Neural cell (in vitro differentiated cells): ENCODE data around the gene KIAA1191. TPM values are rescaled to one million over a fixed set of nuclear protein-coding genes. Genes with fewer than 3 reads are reported as not detected.

Experiments used
- H2AFZ ChIP-seq: fragments of 200-600, 300-800 bp; sonication (generic), shearing (Covaris generic); 2 replicates; pipeline ENCODE4 v1.6.0; 2014; ENCODE audit warnings: low read depth, mild to moderate bottlenecking, antibody characterized with exemption, low read length, moderate library complexity
- H3F3A ChIP-seq: fragments of 200-600 bp; shearing (Covaris generic); 2 replicates; pipeline ENCODE4 v1.6.1; 2016; ENCODE audit warnings: mild to moderate bottlenecking, moderate library complexity, mixed read lengths, antibody characterized with exemption, low read length; ENCODE audit not compliant: insufficient read depth, poor library complexity, severe bottlenecking
- H3K27ac ChIP-seq: fragments of 200-600, 300-800 bp; sonication (generic), shearing (Covaris generic); 2 replicates; pipeline ENCODE4 v1.5.1; 2014; ENCODE audit warnings: mild to moderate bottlenecking, low read length, moderate library complexity
- H3K27me3 ChIP-seq: fragments of 300-800, 200-600 bp; sonication (generic), shearing (Covaris generic); 2 replicates; pipeline ENCODE4 v1.6.0; 2014; ENCODE audit warnings: mild to moderate bottlenecking, low read depth, low read length, moderate library complexity; ENCODE audit not compliant: insufficient read depth
- H3K36me3 ChIP-seq: fragments of 300-800, 200-600 bp; sonication (generic), shearing (Covaris generic); 2 replicates; pipeline ENCODE4 v1.5.1; 2014; ENCODE audit warnings: mild to moderate bottlenecking, antibody characterized with exemption, low read length, moderate library complexity; ENCODE audit not compliant: insufficient read depth
- H3K4me2 ChIP-seq: fragments of 300-800, 200-600 bp; sonication (generic), shearing (Covaris generic); 2 replicates; pipeline ENCODE4 v1.6.0; 2014; ENCODE audit warnings: mild to moderate bottlenecking, low read length
- H3K4me3 ChIP-seq: fragments of 300-800, 200-600 bp; sonication (generic), shearing (Covaris generic); 2 replicates; pipeline ENCODE4 v1.5.1; 2014; ENCODE audit warnings: mild to moderate bottlenecking, low read length, moderate library complexity
- H3K79me2 ChIP-seq: fragments of 200-600 bp; shearing (Covaris generic); replicated peaks from 2 replicates; pipeline ENCODE4 v1.6.0; 2014; ENCODE audit warnings: mild to moderate bottlenecking, low read length, moderate library complexity; ENCODE audit not compliant: insufficient read depth
- H3K9ac ChIP-seq: fragments of 300-800, 200-600 bp; sonication (generic), shearing (Covaris generic); 2 replicates; pipeline ENCODE4 v1.6.1; 2016; ENCODE audit warnings: mild to moderate bottlenecking, low read length, mixed read lengths
- H3K9me2 ChIP-seq: fragments of 200-600 bp; shearing (Covaris generic); 2 replicates; pipeline ENCODE4 v1.6.1; 2016; ENCODE audit warnings: mild to moderate bottlenecking, low read length, mixed read lengths; ENCODE audit not compliant: insufficient read depth
- H3K9me3 ChIP-seq: fragments of 200-600, 300-800 bp; sonication (generic), shearing (Covaris generic); 2 replicates; pipeline ENCODE4 v1.6.1; 2016; ENCODE audit warnings: mild to moderate bottlenecking, mixed run types, low read length, moderate library complexity, mixed read lengths
- H4K20me1 ChIP-seq: fragments of 200-600 bp; shearing (Covaris generic); 2 replicates; pipeline ENCODE4 v1.6.1; 2016; ENCODE audit warnings: mild to moderate bottlenecking, mixed run types; ENCODE audit not compliant: insufficient read depth
- EP300 ChIP-seq: fragments of 450-650 bp; conservative IDR thresholded peaks from 2 replicates; pipeline ENCODE4 v1.6.1; 2014; ENCODE audit warnings: antibody characterized with exemption, mild to moderate bottlenecking, moderate library complexity; ENCODE audit not compliant: poor library complexity, severe bottlenecking
- EZH2 ChIP-seq: fragments of 200-600, 300-800 bp; shearing (Covaris generic), sonication (generic); IDR thresholded peaks from 2 replicates; pipeline ENCODE4 v1.6.1; 2014; ENCODE audit warnings: antibody characterized with exemption, low read length, borderline replicate concordance, mild to moderate bottlenecking; ENCODE audit not compliant: insufficient read depth, poor library complexity, severe bottlenecking
- MXI1 ChIP-seq: fragments of 450-650 bp; conservative IDR thresholded peaks from 2 replicates; pipeline ENCODE4 v1.6.1; 2014; ENCODE audit warnings: antibody characterized with exemption, mild to moderate bottlenecking; ENCODE audit not compliant: poor library complexity, severe bottlenecking
- POLR2AphosphoS5 ChIP-seq: IDR thresholded peaks from 2 replicates; pipeline ENCODE4 v1.6.1; 2012
- RAD21 ChIP-seq: fragments of 450-650 bp; conservative IDR thresholded peaks from 2 replicates; pipeline ENCODE4 v1.6.1; 2014; ENCODE audit warnings: antibody characterized with exemption, mild to moderate bottlenecking, moderate library complexity
- SMC3 ChIP-seq: fragments of 450-650 bp; conservative IDR thresholded peaks from 2 replicates; pipeline ENCODE4 v1.6.1; 2014; ENCODE audit warnings: antibody characterized with exemption, mild to moderate bottlenecking, moderate library complexity; ENCODE audit not compliant: poor library complexity
- TAF1 ChIP-seq: IDR thresholded peaks from 2 replicates; pipeline ENCODE4 v1.6.1; 2012; ENCODE audit warnings: low read depth
- polyA plus RNA-seq: library from polyadenylated mRNA; depleted of rRNA; stranded (reverse); fragments of >200 nt; gene quantifications from 2 replicates; pipeline ENCODE4 v1.2.3, GENCODE V29; 2014
- TF ChIP-seq, protein P1 (sequence below): IDR thresholded peaks from 2 replicates; pipeline ENCODE4 v1.6.1; 2012; ENCODE audit warnings: borderline replicate concordance
- TF ChIP-seq, protein P2 (sequence below): fragments of 450-650 bp; IDR thresholded peaks from 2 replicates; pipeline ENCODE4 v1.5.1; 2014; ENCODE audit warnings: antibody characterized with exemption, mild to moderate bottlenecking, moderate library complexity; ENCODE audit not compliant: poor library complexity, severe bottlenecking

Gene KIAA1191
- polyA plus RNA-seq, 1 donor from 2014 or later = 137 TPM

DNA sequence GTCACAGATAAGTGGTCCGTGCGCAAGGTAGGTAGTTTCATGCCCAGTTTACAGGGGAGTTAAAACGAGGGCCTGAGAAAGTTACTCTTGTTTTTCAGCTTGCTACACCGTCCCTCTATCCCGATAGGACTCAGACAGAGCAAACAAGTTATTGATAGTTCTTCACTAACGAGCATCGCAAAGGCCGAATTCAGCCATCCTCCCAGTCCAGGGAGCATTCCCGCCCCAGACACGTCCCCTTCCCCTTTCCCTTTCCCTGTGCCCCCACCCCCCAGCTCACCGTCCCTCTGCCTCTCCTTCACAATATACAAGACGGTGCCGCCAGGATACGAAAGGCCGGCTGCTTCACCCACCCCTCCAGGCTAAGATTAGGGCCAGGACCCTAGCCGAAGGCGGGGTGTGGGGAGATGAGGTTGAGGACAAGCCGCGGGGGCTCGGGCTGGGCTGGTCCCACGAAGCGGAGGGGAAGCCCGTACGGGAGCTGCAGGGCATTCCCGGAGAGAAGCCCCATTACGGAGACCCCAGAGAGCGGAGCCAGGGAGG, 599 bp downstream of the KIAA1191 start:
- H2AFZ ChIP-seq = peak overlapping the region; percentile 95

DNA sequence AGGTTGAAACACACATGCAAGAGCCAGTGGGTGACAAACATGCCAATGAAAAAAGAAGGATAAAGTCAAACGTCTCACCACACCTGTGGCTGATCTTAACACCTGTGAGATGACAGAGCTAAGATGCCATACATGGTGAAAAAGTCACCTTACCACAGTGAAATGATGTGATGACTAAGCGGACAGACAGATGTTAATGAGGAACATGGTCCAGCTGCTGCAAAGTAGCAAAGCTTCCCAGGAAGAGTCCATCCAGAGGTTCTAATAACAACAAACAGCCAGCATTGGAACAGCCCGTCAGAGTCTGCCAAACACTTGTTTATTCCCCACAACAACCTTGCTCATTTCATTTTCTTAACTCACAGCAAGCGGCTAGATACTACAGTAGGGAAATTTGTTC, 1.9 kb downstream of the KIAA1191 start:
- Histone ChIP-seq H3K9ac (no peak overlapping the region), H3K9me3 (no peaks in the 10 kb centered on the region), H4K20me1 (no peaks in the 10 kb centered on the region), H3F3A (no peaks in the 10 kb centered on the region), H3K9me2 (no peaks in the 10 kb centered on the region), H3K27ac (no peak overlapping the region), H3K4me2 (no peak overlapping the region), H3K36me3 (no peaks in the 10 kb centered on the region), H3K27me3 (no peaks in the 10 kb centered on the region), H3K79me2 (peaks cover 51% of the 10 kb centered on the region), H3K4me3 (peak overlapping the region; percentile 98), H2AFZ (no peak overlapping the region)
- TF ChIP-seq, protein P1, sequence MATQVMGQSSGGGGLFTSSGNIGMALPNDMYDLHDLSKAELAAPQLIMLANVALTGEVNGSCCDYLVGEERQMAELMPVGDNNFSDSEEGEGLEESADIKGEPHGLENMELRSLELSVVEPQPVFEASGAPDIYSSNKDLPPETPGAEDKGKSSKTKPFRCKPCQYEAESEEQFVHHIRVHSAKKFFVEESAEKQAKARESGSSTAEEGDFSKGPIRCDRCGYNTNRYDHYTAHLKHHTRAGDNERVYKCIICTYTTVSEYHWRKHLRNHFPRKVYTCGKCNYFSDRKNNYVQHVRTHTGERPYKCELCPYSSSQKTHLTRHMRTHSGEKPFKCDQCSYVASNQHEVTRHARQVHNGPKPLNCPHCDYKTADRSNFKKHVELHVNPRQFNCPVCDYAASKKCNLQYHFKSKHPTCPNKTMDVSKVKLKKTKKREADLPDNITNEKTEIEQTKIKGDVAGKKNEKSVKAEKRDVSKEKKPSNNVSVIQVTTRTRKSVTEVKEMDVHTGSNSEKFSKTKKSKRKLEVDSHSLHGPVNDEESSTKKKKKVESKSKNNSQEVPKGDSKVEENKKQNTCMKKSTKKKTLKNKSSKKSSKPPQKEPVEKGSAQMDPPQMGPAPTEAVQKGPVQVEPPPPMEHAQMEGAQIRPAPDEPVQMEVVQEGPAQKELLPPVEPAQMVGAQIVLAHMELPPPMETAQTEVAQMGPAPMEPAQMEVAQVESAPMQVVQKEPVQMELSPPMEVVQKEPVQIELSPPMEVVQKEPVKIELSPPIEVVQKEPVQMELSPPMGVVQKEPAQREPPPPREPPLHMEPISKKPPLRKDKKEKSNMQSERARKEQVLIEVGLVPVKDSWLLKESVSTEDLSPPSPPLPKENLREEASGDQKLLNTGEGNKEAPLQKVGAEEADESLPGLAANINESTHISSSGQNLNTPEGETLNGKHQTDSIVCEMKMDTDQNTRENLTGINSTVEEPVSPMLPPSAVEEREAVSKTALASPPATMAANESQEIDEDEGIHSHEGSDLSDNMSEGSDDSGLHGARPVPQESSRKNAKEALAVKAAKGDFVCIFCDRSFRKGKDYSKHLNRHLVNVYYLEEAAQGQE = no peak
- TF ChIP-seq MXI1 = no peak
- no peak for TF ChIP-seq EP300
- TF ChIP-seq POLR2AphosphoS5 = no peak
- TF ChIP-seq, protein P2, sequence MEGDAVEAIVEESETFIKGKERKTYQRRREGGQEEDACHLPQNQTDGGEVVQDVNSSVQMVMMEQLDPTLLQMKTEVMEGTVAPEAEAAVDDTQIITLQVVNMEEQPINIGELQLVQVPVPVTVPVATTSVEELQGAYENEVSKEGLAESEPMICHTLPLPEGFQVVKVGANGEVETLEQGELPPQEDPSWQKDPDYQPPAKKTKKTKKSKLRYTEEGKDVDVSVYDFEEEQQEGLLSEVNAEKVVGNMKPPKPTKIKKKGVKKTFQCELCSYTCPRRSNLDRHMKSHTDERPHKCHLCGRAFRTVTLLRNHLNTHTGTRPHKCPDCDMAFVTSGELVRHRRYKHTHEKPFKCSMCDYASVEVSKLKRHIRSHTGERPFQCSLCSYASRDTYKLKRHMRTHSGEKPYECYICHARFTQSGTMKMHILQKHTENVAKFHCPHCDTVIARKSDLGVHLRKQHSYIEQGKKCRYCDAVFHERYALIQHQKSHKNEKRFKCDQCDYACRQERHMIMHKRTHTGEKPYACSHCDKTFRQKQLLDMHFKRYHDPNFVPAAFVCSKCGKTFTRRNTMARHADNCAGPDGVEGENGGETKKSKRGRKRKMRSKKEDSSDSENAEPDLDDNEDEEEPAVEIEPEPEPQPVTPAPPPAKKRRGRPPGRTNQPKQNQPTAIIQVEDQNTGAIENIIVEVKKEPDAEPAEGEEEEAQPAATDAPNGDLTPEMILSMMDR = no peak
- no peak for TF ChIP-seq RAD21
- TF ChIP-seq SMC3 = no peak
- no peak for TF ChIP-seq EZH2
- no peak for TF ChIP-seq TAF1

More for the DNA sequence above, 599 bp downstream of the KIAA1191 start:
- H3K79me2 ChIP-seq = peaks cover 42% of the 10 kb centered on the region
- H3K4me2 ChIP-seq = peak overlapping the region; percentile 44
- H4K20me1 ChIP-seq = no peaks in the 10 kb centered on the region
- no peaks in the 10 kb centered on the region for H3K9me2 ChIP-seq
- H3F3A ChIP-seq = no peaks in the 10 kb centered on the region
- no peak for TF ChIP-seq MXI1
- no peak for TF ChIP-seq TAF1
- no peak for TF ChIP-seq EZH2
- TF ChIP-seq SMC3 = no peak
- no peak for TF ChIP-seq RAD21
- TF ChIP-seq EP300 = no peak
- TF ChIP-seq, protein P1 = no peak
- no peak for TF ChIP-seq POLR2AphosphoS5
- TF ChIP-seq, protein P2 = no peak
- peak overlapping the region; percentile 95 for H3K9ac ChIP-seq
- peak overlapping the region; percentile 98 for H3K4me3 ChIP-seq
- no peaks in the 10 kb centered on the region for H3K9me3 ChIP-seq
- no peaks in the 10 kb centered on the region for H3K27me3 ChIP-seq
- peak overlapping the region; percentile 90 for H3K27ac ChIP-seq
- H3K36me3 ChIP-seq = no peaks in the 10 kb centered on the region
